Hematopoietic multipotent progenitor cell treated with erythropoietin and hydrocortisone succinate and interleukin-3 and kit ligand, for 4 days (in vitro differentiated cells): ENCODE measurements around the gene SLC25A43.
"Not testable (repeated sequence)": the region's sequence is repeated elsewhere in the genome, so short reads cannot be mapped to it uniquely, and the experiment has no call there.

Experiments used
- DNase-seq: peaks from one replicate; pipeline ENCODE4 v3.0.0-alpha.2; 2015

Gene SLC25A43

DNA sequence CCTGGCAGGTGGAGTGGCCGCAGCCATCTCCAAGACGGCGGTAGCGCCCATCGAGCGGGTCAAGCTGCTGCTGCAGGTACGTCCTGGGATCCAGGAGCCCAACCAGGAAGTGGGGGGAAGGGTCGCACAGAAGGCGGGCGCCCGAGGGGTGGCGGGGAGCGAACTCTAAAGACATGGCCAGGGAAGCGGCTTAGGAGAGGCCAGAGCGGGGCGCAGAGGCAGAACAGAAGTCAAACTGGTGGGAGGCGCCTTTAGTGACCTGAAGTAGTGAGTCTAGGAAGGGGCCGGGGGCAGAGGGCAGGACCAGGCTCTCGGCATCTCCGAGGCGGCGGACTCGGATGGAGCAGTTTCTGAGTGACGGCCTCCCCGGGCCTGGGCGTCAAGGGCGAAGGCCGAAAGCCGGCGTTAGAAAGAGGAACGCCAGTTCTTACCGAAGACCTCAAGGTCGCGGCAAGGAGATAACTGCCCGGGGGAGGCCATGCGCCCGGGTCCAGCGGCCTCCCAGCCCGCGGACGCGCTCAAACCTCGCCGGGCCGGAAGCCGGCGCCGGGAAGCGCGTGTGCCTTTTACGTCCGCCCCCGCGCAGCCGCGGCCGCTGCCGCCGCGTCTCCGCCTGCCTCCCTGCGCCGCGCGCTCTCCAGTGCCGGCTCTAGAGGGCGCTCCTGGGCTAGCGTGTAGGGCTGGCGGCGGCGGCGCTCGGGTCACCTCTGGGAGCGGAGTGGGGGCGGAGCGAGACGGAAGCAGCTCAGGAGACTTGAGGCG, 69.6 kb downstream of the SLC25A43 start:
- DNase-seq: peak; percentile 92

- no peak for DNase-seq
Measured at GRCh38 chrX:119469313-119469635, 70.1 kb downstream of the SLC25A43 start.

DNA sequence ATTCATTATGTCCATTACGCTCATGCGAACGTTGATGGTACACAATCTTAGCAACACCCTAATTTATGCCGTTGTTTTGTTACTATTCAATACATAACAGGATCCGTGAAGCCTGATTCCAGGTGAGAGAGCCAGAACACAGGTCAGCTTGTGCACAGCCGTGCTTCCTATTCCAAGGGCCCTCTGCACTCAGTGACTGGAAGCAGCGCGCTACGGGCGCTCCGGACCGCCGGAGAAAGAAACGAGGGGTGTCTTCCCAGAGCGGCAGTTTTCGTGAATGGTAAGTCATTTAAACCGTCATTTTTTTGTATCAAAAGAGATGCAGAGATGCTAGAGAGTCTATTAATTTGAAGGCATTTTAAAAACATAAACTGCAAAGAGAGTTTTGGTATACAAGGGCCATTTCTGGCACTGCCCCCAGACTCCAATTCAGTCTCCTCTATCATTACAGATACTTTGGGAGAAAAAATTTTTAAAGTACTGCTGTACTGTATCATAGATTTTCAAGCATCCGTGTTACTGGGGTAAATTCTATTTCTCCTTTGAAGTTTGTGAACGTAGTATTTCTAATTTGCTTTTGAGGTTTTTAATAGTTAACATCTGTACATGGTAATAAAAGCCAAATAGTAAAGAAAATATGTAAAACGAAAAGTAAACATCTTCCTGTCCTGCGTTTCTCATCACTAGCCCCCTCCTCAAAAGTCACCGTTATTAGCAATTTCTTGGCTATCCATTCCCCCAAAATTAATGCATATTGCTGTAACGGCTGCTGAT, 75.7 kb downstream of the SLC25A43 start:
- DNase-seq: no peak

DNA sequence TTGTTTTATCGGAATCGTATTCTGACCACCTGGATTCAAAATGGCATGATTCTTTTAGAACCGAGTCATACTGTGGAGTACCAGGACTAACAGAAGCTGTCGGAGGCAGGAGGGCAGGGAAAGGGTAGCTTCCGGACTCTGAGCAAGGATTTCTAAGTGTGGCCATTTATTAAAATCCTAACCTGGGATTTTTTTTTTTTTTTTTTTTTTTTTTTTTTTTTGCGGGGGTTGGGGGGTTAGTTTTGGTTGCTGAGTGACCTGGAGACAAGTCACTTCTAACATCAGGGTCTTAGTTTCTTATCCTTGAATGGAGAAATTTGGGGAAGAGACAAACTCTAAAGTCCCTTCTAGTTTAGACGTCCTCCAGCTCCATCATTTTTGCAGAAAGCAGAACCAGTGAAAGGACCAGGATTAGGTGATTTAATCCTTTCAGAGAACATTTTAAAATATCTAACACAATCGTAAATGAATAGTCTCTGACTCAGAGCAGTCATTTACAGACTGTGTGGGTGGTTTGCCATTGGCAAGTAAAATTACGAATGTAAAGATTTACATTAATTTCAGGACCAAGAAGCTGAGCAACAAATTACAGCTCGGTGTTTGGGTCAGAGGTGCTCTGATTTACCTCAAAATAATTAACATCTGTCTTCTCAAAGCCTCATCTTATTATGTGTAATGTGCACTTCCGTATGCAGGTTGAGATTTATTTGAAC, 76.4 kb downstream of the SLC25A43 start:
- DNase-seq: no peak

- DNase-seq: no peak
Measured at GRCh38 chrX:119477812-119478232, 78.7 kb downstream of the SLC25A43 start.

DNA sequence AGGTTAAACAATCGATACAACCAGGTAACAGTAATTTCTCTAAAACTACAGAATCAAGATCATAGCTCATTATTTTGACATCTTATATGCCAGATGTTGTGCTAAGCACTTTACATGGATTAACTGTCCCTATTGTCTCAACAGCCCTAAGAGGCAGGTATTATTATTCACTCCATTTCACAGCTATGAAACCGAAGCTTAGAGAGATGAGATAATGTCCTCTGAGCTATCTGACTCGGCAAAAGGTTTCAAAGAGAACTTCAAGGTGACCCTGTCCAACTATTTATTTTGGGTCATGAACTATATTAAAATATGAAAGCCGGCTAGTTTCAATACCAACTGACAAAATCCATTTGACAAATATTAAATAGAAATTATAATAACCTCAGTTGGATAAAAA, 79.4 kb downstream of the SLC25A43 start:
- DNase-seq: no peak

DNA sequence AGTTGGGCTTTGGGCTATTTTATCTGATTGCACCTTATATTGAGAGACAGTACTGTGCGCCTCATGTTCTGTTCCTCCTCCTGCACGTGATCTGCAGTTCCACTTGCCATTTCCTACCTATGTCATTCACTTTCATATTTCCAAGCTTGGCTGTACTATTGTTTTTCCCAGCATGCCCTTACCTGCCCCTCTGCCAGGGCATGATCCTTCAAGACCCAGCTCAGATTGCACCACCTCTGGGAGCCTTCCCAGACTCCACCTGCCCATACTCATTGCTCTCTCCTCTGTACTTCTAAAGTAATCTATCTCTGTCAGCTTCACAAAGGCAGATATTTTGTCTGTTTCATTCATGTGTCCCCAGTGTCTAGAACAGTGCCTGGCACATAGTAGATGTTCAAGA, 80.7 kb downstream of the SLC25A43 start:
- DNase-seq: no peak

GRCh38 chrX:119481323-119481801, 82.2 kb downstream of the SLC25A43 start:
- DNase-seq: peak; percentile 36

DNA sequence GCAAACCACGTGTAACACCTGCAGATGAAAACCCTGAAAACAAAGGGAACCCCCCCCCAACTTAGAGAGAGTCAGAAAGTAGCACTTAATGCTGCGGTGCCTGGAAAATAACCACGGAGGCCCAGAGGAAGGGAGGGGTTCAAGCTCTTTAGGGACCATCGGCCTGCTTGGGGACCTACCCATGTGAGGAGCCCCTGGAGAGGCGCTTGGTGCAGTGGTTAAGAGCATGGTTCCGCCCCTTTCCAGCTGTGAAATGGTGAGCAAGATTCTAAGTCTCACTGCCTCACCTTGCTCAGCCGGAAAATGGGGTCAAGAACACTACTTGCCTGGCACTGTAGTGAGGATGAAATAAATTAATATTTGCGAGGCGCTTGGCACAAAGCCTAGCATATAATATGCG, 82.9 kb downstream of the SLC25A43 start:
- no peak for DNase-seq

- peak; percentile 83 for DNase-seq
Measured at GRCh38 chrX:119482481-119483480, 83.6 kb downstream of the SLC25A43 start.

DNA sequence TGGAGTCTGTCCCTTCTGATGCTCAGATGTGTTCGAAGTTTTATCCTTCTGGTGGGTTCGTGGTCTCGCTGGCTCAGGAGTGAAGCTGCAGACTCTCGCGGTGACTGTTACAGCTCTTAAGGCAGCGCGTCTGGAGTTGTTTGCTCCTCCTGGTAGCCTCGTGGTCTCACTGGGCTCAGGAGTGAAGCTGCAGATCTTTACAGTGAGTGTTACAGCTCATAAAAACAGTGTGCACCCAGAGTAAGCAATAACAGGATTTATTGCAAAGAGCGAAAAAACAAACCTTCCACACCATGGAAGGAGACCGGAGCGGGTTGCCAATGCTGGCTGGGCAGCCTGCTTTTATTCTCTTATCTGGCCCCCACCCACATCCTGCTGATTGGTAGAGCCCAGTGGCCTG, 87.6 kb downstream of the SLC25A43 start:
- DNase-seq: no peak

DNA sequence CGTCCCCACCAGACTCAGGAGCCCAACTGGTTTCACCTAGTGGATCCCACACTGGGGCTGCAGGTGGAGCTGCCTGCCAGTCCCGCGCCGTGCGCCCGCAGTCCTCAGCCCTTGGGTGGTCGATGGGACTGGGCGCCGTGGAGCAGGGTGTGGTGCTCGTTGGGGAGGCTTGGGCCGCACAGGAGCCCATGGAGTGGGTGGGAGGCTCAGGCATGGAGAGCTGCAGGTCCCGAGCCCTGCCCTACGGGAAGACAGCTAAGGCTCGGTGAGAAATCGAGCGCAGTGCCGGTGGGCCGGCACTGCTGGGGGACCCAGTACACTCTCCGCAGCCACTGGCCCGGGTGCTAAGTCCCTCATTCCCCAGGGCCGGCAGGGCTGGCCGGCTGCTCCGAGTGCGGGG, 88.6 kb downstream of the SLC25A43 start:
- DNase-seq: not testable (repeated sequence)

- peak; percentile 59 for DNase-seq
Measured at GRCh38 chrX:119488749-119489148, 89.6 kb downstream of the SLC25A43 start.

DNA sequence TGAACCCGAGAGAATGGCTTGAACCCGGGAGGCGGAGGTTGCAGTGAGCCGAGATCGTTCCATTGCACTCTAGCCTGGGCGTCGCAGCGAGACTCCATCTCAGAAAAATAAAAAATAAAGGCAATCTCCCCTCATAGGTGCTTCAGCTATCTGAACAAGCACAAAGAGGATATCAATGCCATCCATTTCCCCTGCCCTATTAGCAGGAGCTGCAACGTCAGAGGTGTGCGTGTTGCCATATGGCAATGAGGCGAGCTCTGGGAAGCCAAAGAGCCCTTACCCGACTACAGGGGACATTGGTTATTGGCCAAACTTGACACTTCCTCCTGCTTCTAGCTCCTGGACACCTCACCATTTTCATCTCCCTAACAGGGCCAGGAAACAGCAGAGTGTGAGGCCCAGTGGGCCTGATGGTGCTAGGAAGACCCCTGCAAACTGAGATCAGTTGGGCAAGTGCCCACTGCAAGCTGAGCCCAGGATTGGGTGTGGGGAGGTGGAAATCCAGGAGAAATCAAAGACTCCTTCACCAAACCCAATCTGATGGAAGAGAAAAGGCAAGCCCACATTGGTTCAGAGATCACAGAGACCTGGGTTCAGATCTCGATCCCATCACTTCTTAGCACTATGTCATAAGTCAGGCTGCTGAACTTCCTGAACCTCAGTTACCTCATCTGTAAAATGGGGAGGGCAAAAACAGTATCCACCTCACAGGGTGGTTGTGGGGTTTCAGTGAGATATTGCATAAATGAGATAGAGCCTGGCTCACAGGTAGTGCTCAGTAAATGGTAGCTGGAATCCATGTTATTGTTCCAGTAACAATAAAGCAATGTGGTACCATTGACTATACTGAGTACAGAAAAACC, 90.3 kb downstream of the SLC25A43 start:
- no peak for DNase-seq

DNA sequence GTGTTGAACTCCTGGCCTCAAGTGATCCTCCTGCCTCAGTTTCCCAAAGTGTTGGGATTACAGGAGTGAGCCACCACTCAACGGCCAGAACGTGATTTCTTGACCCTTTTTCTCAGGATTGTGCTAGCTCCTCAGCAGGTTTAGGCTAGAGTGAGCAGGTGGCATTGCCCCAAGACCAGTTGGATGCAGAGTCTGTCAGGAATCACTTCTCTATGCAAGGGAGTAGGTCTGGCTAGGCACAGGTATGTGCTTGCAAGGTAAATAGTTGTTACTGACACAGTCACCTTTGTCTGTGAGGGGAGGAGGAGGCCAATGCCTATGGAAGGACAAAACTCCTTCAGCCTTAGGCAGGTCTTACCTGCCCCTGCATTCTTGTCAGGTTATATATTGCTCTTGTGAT, 93.3 kb downstream of the SLC25A43 start:
- DNase-seq: no peak

DNA sequence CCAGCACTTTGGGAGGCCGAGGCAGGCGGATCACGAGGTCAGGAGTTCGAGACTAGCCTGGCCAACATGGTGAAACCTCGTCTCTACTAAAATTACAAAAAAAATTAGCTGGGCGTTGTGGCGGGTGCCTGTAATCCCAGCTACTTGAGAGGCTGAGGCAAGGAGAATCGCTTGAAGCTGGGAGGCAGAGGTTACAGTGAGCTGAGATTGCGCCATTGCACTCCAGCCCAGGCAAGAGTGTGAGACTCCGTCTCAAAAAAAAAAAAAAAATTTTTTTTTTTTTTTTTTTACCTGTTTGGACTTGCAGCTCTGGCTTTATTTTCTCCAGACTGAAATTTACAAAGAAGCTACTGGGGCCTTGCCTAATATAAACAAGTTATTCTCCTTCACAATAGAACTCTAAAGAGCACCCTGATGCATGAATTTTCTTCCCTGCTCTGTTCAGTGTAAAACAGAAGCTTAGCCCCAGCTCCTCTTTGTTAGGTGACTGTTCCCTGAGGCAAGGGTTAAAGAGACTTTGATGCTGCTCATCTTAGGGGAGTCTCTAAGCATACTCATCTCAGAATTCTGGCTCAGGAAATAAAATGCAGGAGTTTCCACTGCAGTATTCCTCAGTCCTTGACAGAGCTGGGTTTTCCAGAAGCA, 94.8 kb downstream of the SLC25A43 start:
- not testable (repeated sequence) for DNase-seq

GRCh38 chrX:119495734-119496726, 96.9 kb downstream of the SLC25A43 start:
- no peak for DNase-seq

- peak; percentile 72 for DNase-seq
Measured at GRCh38 chrX:119497185-119497584, 98.0 kb downstream of the SLC25A43 start.

DNA sequence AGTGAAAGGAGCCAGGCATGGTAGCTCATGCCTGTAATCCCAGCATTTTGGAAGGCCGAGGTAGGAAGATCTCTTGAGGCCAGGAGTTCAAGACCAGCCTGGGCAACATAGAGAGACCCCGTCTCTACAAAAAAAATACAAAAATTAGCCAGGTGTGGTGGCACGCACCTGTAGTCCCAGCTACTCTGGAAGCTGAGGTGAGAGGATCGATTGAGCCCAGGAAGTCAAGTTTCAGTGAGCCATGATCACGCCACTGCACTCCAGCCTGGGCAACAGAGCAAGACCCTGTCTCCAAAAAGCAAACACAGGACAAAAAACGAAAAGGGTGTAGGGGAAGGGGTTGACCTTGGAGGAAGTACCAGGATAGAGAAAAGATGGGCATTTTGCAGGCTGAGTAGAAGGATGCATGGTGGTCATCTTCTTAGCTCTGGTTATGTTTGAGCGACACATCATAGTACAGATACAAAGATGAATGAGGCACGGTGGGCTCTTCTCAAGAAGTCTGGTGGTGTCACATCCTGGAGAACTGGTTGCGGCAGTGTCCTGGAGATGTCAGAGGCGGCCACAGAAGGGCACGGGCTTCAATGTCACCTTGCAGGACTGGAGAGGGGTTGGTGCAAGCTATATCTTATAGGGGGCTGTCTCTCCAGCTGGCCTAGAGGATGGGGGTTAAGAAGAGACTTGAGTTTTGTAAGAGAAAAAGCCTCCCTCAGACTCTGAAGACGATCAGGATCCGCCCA, 101.1 kb downstream of the SLC25A43 start:
- no peak for DNase-seq
